B cell (primary cell): ENCODE results near the gene TMED6.

Experiments used
- CTCF ChIP-seq: fragments of 200-600 bp; IDR thresholded peaks from one replicate; pipeline ENCODE4 v1.8.0; 2022; ENCODE audit warnings: antibody characterized with exemption, mild to moderate bottlenecking
- EZH2 ChIP-seq: IDR thresholded peaks from 2 replicates; pipeline ENCODE4 v1.6.1; 2012; ENCODE audit warnings: borderline replicate concordance, low read depth, mild to moderate bottlenecking, moderate library complexity, low read length; ENCODE audit not compliant: insufficient read depth, poor library complexity, severe bottlenecking

- TF ChIP-seq EZH2, result no peak
- no peak for TF ChIP-seq CTCF
These were observed 25.8 kb downstream of the TMED6 start for GRCh38 chr16:69325784-69326171.
